GM10266 (cell line): ENCODE results near the gene TMEM121B.
"Not testable (repeated sequence)": the region's sequence is repeated elsewhere in the genome, so short reads cannot be mapped to it uniquely, and the experiment has no call there.

Experiments
- DNase-seq: peaks from one replicate; pipeline ENCODE4 v3.0.0; 2012; ENCODE audit errors: extremely low spot score
- TF ChIP-seq, protein P1 (sequence below): IDR thresholded peaks from 2 replicates; pipeline ENCODE4 v1.5.1; 2012; ENCODE audit warnings: mild to moderate bottlenecking, low read depth; ENCODE audit not compliant: control insufficient read depth, insufficient read depth; ENCODE audit errors: missing control alignments

TMEM121B gene

DNA sequence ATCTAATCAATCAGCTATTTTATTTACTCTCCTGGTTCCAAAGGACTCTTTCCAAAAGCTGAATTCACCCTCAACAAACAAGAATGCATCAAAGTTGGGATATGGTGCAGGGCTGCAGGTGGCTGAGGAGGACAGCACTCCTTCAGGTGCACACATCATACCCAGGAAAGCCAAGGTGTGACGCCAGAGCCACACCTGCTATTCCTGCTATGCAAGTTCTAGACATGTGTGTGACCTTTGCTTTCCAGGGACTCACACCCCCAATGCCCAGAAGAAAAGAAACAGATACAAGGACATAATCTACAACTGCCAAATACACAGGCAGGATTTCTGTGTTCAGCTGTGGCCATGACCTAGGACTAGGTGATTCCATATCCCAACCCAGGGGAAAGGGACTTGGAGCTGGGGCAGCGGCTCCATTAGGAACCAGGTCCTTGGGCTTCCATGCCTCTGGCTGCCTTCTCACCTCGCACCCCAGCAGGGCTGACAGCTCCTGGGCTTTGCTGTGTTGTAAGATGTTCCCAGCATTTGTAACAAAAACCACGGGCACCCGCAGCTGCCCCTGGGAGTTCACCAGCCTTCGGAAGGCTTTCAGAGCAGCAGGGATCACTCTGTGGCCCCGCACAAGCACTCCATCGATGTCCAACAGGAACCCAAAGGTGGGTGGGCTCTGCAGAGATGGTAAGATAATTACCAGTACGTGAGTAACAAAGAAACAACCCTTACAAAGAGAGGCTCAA lies 28.1 kb upstream of the TMEM121B start:
- DNase-seq = no peak
- TF ChIP-seq, protein P1, sequence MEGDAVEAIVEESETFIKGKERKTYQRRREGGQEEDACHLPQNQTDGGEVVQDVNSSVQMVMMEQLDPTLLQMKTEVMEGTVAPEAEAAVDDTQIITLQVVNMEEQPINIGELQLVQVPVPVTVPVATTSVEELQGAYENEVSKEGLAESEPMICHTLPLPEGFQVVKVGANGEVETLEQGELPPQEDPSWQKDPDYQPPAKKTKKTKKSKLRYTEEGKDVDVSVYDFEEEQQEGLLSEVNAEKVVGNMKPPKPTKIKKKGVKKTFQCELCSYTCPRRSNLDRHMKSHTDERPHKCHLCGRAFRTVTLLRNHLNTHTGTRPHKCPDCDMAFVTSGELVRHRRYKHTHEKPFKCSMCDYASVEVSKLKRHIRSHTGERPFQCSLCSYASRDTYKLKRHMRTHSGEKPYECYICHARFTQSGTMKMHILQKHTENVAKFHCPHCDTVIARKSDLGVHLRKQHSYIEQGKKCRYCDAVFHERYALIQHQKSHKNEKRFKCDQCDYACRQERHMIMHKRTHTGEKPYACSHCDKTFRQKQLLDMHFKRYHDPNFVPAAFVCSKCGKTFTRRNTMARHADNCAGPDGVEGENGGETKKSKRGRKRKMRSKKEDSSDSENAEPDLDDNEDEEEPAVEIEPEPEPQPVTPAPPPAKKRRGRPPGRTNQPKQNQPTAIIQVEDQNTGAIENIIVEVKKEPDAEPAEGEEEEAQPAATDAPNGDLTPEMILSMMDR = no peak

- not testable (repeated sequence) for DNase-seq
Measured at GRCh38 chr22:17147458-17147857, 26.3 kb upstream of the TMEM121B start.

DNA sequence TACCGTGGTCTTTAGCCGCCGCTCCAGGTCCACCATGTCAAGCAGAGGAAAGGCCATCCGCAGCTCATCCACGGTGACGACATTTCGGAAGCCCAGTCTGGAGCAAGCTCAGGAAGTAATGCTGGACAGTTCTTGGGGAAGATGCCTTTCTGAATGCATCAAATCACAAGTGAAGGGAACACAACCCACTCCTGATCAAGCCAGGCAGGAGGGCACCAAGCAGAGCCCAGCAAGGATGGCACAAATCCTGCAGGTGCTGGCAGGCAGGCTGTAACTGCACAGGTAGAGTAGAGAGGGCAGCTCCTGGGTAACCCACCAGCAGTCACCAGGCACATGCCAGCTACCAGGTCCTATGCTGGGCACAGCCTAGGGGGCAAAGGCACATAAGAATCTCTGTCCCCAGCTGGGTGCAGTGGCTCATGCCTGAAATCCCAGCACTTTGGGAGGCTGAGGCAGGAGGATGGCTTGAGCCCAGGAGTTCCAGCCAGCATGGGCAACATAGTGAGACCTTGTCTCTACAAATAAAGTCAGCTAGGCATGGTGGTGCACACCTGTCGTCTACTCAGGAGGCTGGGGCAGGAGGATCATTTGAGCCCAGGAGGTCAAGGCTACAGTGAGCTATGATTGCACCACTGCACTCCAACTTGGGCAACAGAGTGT lies 24.0 kb upstream of the TMEM121B start:
- no peak for DNase-seq
- TF ChIP-seq, protein P1 = no peak

DNA sequence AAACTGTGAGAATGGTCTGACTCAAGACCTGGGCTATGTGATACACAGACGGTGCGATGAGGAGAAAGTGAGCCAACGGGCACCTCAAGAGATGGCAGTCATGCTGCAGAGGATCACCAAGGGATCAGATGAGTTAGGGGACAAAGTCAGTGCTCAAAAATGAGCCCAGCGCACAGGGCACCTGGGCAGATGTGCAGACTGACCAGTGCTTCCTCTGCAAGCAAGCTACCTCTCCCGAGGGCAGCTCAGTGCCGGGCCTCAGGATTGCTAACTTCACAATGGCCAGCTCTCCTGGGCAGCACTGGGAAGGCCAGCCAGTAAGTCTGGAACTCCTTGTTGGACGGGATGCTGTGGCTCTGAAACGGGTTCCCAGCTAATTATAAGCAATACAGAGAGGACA lies 22.7 kb upstream of the TMEM121B start:
- TF ChIP-seq, protein P1 = no peak
- no peak for DNase-seq

- TF ChIP-seq, protein P1 = no peak
- DNase-seq = no peak
Measured at GRCh38 chr22:17143101-17143500, 21.9 kb upstream of the TMEM121B start.

- DNase-seq = no peak
- TF ChIP-seq, protein P1 = no peak
Measured at GRCh38 chr22:17140826-17141766, 19.9 kb upstream of the TMEM121B start.

DNA sequence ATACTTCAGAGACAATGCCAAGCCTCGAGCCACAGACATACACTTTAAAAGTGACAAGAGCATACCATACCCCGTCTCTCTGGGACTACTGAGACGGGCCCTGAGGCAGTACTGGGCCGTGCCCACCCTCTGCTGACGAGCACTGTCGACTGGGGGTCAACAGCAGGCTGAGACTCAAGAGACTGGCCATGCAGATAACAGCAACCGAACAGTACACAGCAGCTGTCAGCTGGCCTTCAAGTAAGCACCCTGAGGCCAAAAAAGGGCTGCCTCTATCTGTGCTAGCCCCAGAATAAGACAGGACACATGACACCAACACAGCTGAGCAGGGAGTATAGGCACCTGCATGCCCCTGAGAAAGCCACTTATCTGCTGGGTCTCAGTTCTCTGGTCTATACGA lies 18.9 kb upstream of the TMEM121B start:
- TF ChIP-seq, protein P1 = no peak
- no peak for DNase-seq
